ENCODE measurements around the gene PPIG. TPM values are rescaled to one million over a fixed set of nuclear protein-coding genes. Genes with fewer than 3 reads are reported as not detected.
A peak's percentile ranks its signal among the peaks of the same experiment; 100 is the strongest.

The PPIG gene
- total and polyA plus RNA-seq, 2 of the 4 experiments (the other 2 are of a cell fraction): 10.4 to 16.7 TPM

- H3K9me1 ChIP-seq (ENCODE audit: insufficient read depth, low read length): no peaks in the 10 kb centered on the region
- H4K91ac ChIP-seq (ENCODE audit: insufficient read depth, low read depth, low read length): no peak overlapping the region
Measured at GRCh38 chr2:169585673-169586072, 1.5 kb downstream of the PPIG start.

More at GRCh38 chr2:169585673-169586072, 1.5 kb downstream of the PPIG start:
- TF ChIP-seq FOS (IDR thresholded peaks at IDR 0.05; ENCODE audit: low read depth, low read length) (no peak), SMC3 (IDR thresholded peaks at IDR 0.05; ENCODE audit: low read depth, low read length) (no peak), POLR2A (IDR thresholded peaks at IDR 0.05; ENCODE audit: low read depth, low read length) (no peak)
- WGBS, 2 experiments (ENCODE audit: extremely low coverage in 2 of 2, insufficient read length in 1 of 2): 0% methylated on average over 1 of the region's 7 CpGs; no CpG with 5 or more reads in 1 of the 2 experiments
- Histone ChIP-seq H2AK9ac (replicated peaks; ENCODE audit: low read depth, low read length, poor library complexity) (no peak overlapping the region), H3K4me3 (ENCODE audit: insufficient read depth, low read depth, low read length) (peak overlapping the region; percentile 74), H3K79me1 (ENCODE audit: low read depth in 1 of 2, low read length in 2 of 2) (peaks cover 0 to 14% of the 10 kb centered on the region in 2 experiments; a peak in 2 of 4 replicates), H2AFZ (replicated peaks; ENCODE audit: low read length, poor library complexity) (no peak overlapping the region), H3K27me3 (ENCODE audit: control insufficient read depth, insufficient read depth, low read length) (no peaks in the 10 kb centered on the region), H3K18ac (ENCODE audit: low read depth, low read length) (no peak overlapping the region), H2BK120ac (ENCODE audit: low read depth, low read length) (no peak overlapping the region), H3K27ac (ENCODE audit: insufficient read depth, low read length) (no peak overlapping the region), H2BK20ac (ENCODE audit: low read depth, low read length) (no peak overlapping the region), H2BK5ac (ENCODE audit: low read depth, low read length, poor library complexity, severe bottlenecking) (no peak overlapping the region), H3K14ac (replicated peaks; ENCODE audit: low read depth, low read length) (no peak overlapping the region), H3K4me2 (ENCODE audit: low read depth, low read length) (peak overlapping the region; percentile 98), H3K56ac (ENCODE audit: extremely low read depth, insufficient read depth, low read length) (0 out of 2 replicates have a peak overlapping the region, but pooled peaks have one; percentile 62), H4K5ac (ENCODE audit: low read depth, low read length) (no peak overlapping the region), H3K4ac (ENCODE audit: low read depth, low read length) (0 out of 2 replicates have a peak overlapping the region, but pooled peaks have one; percentile 34), H3K9ac (ENCODE audit: low read depth, low read length) (peak overlapping the region; percentile 31; the same call in 1 of the 2 replicates), H4K20me1 (ENCODE audit: insufficient read depth, low read length) (0 out of 2 replicates have a peak, but pooled peaks cover 4% of the 10 kb centered on the region), H4K8ac (ENCODE audit: low read depth in 2 of 2, low read length in 2 of 2) (no peak overlapping the region), H3K23ac (ENCODE audit: low read depth, low read length) (no peak overlapping the region; the same call in 1 of the 2 replicates), H2BK15ac (ENCODE audit: low read depth, low read length) (no peak overlapping the region), H3K4me1 (ENCODE audit: control insufficient read depth, insufficient read depth, low read length) (no peaks in the 10 kb centered on the region), H3K36me3 (ENCODE audit: control insufficient read depth, insufficient read depth, low read length) (no peaks in the 10 kb centered on the region), H3K9me3 (ENCODE audit: control insufficient read depth, insufficient read depth, low read length) (no peaks in the 10 kb centered on the region), H2AK5ac (ENCODE audit: low read depth, low read length) (0 out of 2 replicates have a peak overlapping the region, but pooled peaks have one; percentile 35)
- intact Hi-C loops (cut with micrococcal nuclease) (loop anchor here (2.0 to 5.0 kb wide), 2 partner anchors 37 to 51 kb away; no protein-coding TSS in a partner anchor), dilution Hi-C loops (cut with HindIII; ENCODE audit: low sequenced_read_pairs, unreplicated experiment) (no loop called here), in situ Hi-C loops (cut with MboI; ENCODE audit: low sequenced_read_pairs) (no loop called here)
- no TSS peak for BruUV-seq (replicated peaks)
- CTCF ChIA-PET: interaction anchor here (0.6 kb wide), 1 partner anchor 28 kb away, joined by 3 read pairs; no protein-coding TSS in a partner anchor
- DNase-seq (no peak), ATAC-seq (ENCODE audit: low read depth) (no peak)
- POLR2A ChIA-PET (ENCODE audit: unreplicated experiment): no interaction called here
